Tibial artery (tissue), 4 donors: ENCODE results near the gene MRPL14.

Experiments used
- DNase-seq, 2 donors: peaks; one replicate each; pipeline ENCODE4 v3.0.0-alpha.2; 2019
- H3K27ac ChIP-seq, 2 donors: fragments of 200-600 bp; sonication (generic) in 1 of 2; 1 replicate in 1 of 2; 2 replicates in 1 of 2; pipeline ENCODE4 v1.5.1; 2018 to 2019; ENCODE audit warnings: mild to moderate bottlenecking in 1 of 2
- H3K27me3 ChIP-seq, 2 donors: fragments of 200-600 bp; sonication (generic) in 1 of 2; one replicate each; pipeline versions ENCODE4 v1.5.1 to v1.6.0; 2016 to 2019
- H3K36me3 ChIP-seq, 3 donors: fragments of 200-600 bp; sonication (generic) in 2 of 3; one replicate each; pipeline ENCODE4 v1.5.1; 2016 to 2019; ENCODE audit warnings: mild to moderate bottlenecking in 2 of 3
- H3K4me1 ChIP-seq, 4 donors: fragments of 200-600 bp; sonication (generic) in 2 of 4; 1 replicate in 3 of 4; 2 replicates in 1 of 4; pipeline ENCODE4 v1.5.1; 2016 to 2019
- H3K4me3 ChIP-seq, 2 donors: fragments of 200-600 bp; sonication (generic) in 1 of 2; 1 replicate in 1 of 2; 2 replicates in 1 of 2; pipeline ENCODE4 v1.5.1; 2018 to 2019; ENCODE audit warnings: mild to moderate bottlenecking in 2 of 2
- H3K9me3 ChIP-seq, 3 donors: fragments of 200-600 bp; sonication (generic) in 1 of 3; one replicate each; pipeline ENCODE4 v1.5.1; 2016 to 2019
- intact Hi-C: fragments of 100-400 bp; cut with DNase I; formaldehyde crosslinking; loops from one replicate; pipeline ENCODE4 v1.15.0; 2023; ENCODE audit warnings: low total_unique reads
- TF ChIP-seq, protein P1 (sequence below), 2 experiments: fragments of 200-600 bp in 1 of 2; fragments of 450-650 bp in 1 of 2; IDR thresholded peaks; one replicate each; pipeline ENCODE4 v1.5.1; 2017 to 2019; ENCODE audit warnings: antibody characterized with exemption in 2 of 2, mild to moderate bottlenecking in 1 of 2, moderate library complexity in 1 of 2

MRPL14 gene

GRCh38 chr6:44169886-44170570 lies 42.8 kb upstream of the MRPL14 start:
- Histone ChIP-seq H3K9me3 (no peaks in the 10 kb centered on the region), H3K27ac (no peak overlapping the region), H3K27me3 (peaks cover 0 to 10% of the 10 kb centered on the region in 2 donors), H3K36me3 (no peaks in the 10 kb centered on the region), H3K4me1 (peaks cover 0 to 6% (median 2%) of the 10 kb centered on the region in 4 donors), H3K4me3 (no peak overlapping the region)
- TF ChIP-seq, protein P1, sequence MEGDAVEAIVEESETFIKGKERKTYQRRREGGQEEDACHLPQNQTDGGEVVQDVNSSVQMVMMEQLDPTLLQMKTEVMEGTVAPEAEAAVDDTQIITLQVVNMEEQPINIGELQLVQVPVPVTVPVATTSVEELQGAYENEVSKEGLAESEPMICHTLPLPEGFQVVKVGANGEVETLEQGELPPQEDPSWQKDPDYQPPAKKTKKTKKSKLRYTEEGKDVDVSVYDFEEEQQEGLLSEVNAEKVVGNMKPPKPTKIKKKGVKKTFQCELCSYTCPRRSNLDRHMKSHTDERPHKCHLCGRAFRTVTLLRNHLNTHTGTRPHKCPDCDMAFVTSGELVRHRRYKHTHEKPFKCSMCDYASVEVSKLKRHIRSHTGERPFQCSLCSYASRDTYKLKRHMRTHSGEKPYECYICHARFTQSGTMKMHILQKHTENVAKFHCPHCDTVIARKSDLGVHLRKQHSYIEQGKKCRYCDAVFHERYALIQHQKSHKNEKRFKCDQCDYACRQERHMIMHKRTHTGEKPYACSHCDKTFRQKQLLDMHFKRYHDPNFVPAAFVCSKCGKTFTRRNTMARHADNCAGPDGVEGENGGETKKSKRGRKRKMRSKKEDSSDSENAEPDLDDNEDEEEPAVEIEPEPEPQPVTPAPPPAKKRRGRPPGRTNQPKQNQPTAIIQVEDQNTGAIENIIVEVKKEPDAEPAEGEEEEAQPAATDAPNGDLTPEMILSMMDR (IDR thresholded peaks at IDR 0.05) = no peak
- no peak for DNase-seq
- intact Hi-C loops = loop anchor here (5.0 kb wide), 2 partner anchors 62 to 87 kb away; partner anchors contain the start of gene SLC35B2

- intact Hi-C loops = no loop called here
- Histone ChIP-seq H3K4me3 (no peak overlapping the region), H3K27ac (no peak overlapping the region), H3K36me3 (no peaks in the 10 kb centered on the region), H3K4me1 (peaks cover 0 to 6% (median 2%) of the 10 kb centered on the region in 4 donors), H3K27me3 (peaks cover 0 to 13% of the 10 kb centered on the region in 2 donors), H3K9me3 (no peaks in the 10 kb centered on the region)
- no peak for DNase-seq
- TF ChIP-seq, protein P1 (IDR thresholded peaks at IDR 0.05) = no peak
These were observed 41.9 kb upstream of the MRPL14 start for GRCh38 chr6:44169154-44169553.

DNA sequence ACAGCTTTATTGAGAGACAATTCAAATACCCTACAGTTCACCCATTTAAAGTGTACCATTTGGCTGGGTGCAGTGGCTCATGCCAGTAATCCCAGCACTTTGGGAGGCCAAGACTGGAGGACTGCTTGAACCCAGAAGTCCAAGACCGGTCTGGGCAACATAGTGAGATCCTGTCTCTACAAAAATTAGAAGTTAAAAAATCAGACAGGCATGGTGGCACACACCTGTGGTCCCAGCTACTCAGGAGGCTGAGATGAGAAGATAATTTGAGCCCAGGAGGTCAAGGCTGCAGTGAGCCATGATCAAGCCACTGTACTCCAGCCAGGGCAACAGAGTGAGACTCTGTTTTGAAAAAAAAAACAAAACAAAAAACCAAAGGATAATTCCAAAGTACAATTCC lies 40.3 kb upstream of the MRPL14 start:
- Histone ChIP-seq H3K36me3 (no peaks in the 10 kb centered on the region), H3K27me3 (peaks cover 0 to 23% of the 10 kb centered on the region in 2 donors), H3K9me3 (no peaks in the 10 kb centered on the region), H3K4me1 (peaks cover 0 to under 1% (median 0%) of the 10 kb centered on the region in 4 donors), H3K4me3 (no peak overlapping the region), H3K27ac (no peak overlapping the region)
- no peak for DNase-seq
- TF ChIP-seq, protein P1 (IDR thresholded peaks at IDR 0.05) = no peak
- intact Hi-C loops = no loop called here

DNA sequence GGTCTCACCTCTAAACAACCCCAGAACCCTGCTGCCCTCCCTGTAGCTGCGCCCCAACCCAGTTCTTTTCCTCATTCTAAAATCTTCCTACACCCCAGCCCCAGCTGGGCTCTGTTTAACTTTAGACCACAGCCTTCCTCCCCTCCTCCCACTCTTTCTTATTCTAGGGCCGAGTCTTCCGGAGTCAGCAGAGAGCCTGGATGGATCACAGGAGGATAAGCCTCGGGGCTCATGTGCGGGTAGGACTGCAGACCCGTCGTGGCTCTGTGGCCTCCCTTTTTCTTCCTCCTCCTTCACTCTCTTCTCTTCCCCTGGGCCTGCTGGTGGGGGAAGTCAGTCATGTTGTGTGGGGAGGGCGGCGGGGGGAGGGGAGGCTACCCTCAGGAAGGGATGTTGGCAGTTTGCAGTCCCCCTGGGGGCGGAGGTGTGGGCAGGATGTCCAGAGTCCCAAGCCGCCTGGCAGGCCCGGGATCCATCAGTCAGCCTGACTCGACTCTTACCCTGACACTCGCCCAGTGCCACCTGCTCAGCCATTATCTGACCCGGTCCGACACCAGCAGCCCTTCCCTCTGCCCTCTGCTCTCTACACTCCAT lies 39.4 kb upstream of the MRPL14 start:
- Histone ChIP-seq H3K27me3 (peaks cover 0 to 27% of the 10 kb centered on the region in 2 donors), H3K9me3 (no peaks in the 10 kb centered on the region), H3K4me1 (no peaks in the 10 kb centered on the region), H3K36me3 (no peaks in the 10 kb centered on the region), H3K27ac (no peak overlapping the region), H3K4me3 (no peak overlapping the region)
- TF ChIP-seq, protein P1 (IDR thresholded peaks at IDR 0.05) = no peak
- DNase-seq = no peak
- intact Hi-C loops = no loop called here

- H3K9me3 ChIP-seq = no peaks in the 10 kb centered on the region
- peaks cover 0 to 27% of the 10 kb centered on the region in 2 donors for H3K27me3 ChIP-seq
- intact Hi-C loops = no loop called here
These were observed 38.9 kb upstream of the MRPL14 start for GRCh38 chr6:44166116-44166515.

More at GRCh38 chr6:44166116-44166515, 38.9 kb upstream of the MRPL14 start:
- TF ChIP-seq, protein P1 (IDR thresholded peaks at IDR 0.05) = no peak
- H3K36me3 ChIP-seq = no peaks in the 10 kb centered on the region
- no peak overlapping the region for H3K4me3 ChIP-seq
- no peak for DNase-seq
- no peak overlapping the region for H3K27ac ChIP-seq
- no peaks in the 10 kb centered on the region for H3K4me1 ChIP-seq
